Dedifferentiated amniotic fluid mesenchymal stem cell (primary cell): ENCODE measurements around the gene SYNGR2.
"Not testable (repeated sequence)": the region's sequence is repeated elsewhere in the genome, so short reads cannot be mapped to it uniquely, and the experiment has no call there.

Experiments
- DNase-seq: peaks from one replicate; pipeline ENCODE4 v3.0.0-alpha.2; 2016; ENCODE audit errors: extremely low spot score

Gene SYNGR2

GRCh38 chr17:78130090-78130436 lies 38.3 kb upstream of the SYNGR2 start:
- no peak for DNase-seq

GRCh38 chr17:78130437-78131101 lies 37.8 kb upstream of the SYNGR2 start, which contains the start of gene TMC8:
Gene TMC8, plus strand, starts transcription at chr17:78130771. Its CDS starts 818 bp downstream, at chr17:78131589.
- DNase-seq: no peak

- DNase-seq: no peak
Observed at GRCh38 chr17:78131172-78132083, 37.0 kb upstream of the SYNGR2 start.

- DNase-seq: no peak
Observed at GRCh38 chr17:78132084-78132676, 36.2 kb upstream of the SYNGR2 start.

- DNase-seq: no peak
Observed at GRCh38 chr17:78132767-78133178, 35.6 kb upstream of the SYNGR2 start.

- no peak for DNase-seq
Observed at GRCh38 chr17:78133179-78133951, 35.0 kb upstream of the SYNGR2 start.

- no peak for DNase-seq
Observed at GRCh38 chr17:78133971-78134898, 34.1 kb upstream of the SYNGR2 start.

GRCh38 chr17:78134899-78135385 lies 33.4 kb upstream of the SYNGR2 start:
- DNase-seq: no peak

GRCh38 chr17:78135858-78136500 lies 32.4 kb upstream of the SYNGR2 start:
- no peak for DNase-seq

GRCh38 chr17:78137392-78138203 lies 30.8 kb upstream of the SYNGR2 start:
- DNase-seq: no peak

GRCh38 chr17:78138204-78139060 lies 29.9 kb upstream of the SYNGR2 start:
- DNase-seq: no peak

GRCh38 chr17:78139861-78140168 lies 28.6 kb upstream of the SYNGR2 start:
- DNase-seq: not testable (repeated sequence)

GRCh38 chr17:78140169-78141051 lies 28.0 kb upstream of the SYNGR2 start:
- no peak for DNase-seq

GRCh38 chr17:78141437-78142118 lies 26.8 kb upstream of the SYNGR2 start:
- DNase-seq: no peak

GRCh38 chr17:78142119-78142861 lies 26.1 kb upstream of the SYNGR2 start:
- DNase-seq: no peak
